ENCODE data around the gene LUC7L3.
"Not testable (repeated sequence)": the region's sequence is repeated elsewhere in the genome, so short reads cannot be mapped to it uniquely, and the experiment has no call there.

The LUC7L3 gene

DNA sequence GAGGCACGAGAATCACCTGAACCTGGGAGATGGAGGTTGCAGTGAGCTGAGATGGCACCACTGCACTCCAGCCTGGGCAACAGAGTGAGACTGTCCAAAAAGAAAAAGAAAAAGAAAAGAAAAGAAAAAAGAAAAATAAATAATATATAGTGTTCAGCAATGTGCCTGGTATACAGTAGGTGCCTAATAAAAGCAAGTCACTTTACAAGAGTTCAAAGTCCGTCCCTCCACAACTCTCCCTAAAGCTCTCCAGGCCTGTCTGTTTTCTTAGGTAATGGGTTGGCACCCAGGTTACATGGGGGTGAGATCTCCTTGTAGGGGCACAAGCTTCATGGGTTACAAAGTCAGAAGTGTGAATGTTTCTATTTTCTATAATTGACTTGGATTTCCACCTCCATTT lies 64.5 kb downstream of the LUC7L3 start:
- no peak for DNase-seq (ENCODE audit: low spot score)

DNA sequence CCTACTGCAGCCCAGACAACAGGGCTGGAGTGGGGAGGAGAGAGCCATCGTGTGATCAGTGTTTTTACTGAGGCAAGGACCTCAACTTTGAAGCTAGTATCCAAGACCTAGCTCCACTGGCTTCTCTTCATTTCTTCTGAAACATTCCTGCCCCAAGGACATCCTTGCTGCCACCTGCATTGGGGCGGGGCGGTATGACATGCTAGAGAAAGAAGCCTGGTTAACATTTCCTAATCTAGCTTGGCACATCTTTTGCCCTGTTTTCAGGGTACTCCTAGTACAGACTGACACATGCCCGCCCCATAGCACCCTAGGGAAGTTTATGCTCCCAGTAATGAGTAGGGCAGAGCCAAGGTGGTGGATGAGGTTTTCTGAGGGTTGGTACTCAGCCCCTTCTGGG lies 65.7 kb downstream of the LUC7L3 start:
- DNase-seq (ENCODE audit: low spot score) = no peak

DNA sequence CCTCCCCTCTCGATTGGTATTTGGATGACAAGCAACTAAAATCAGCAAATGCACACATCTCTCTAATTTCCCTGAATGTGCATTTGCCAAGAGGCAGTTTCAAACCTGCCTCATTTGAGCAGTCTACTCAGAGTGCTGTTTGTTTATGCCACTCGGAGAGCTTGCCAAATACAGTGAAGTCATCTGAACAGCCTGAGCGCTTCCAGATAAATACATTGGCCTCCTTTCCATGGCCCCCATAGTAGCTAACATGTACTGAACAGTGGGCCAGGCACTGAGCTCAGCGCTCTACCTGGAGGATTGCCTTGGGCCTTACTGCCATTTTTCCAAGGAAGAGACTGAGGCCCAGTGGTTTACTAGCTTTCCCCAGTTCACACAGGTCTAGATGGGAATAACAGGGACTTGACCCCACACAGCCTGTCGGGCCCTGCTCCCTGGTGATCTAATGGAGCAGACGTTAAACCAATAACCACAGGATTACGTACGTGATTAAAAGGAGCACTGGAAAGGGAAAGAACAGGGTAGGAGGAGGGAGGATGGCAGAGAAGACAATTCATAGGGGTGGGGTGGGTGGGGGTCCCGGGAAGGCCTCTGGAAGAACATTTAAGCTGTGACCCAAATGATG lies 66.7 kb downstream of the LUC7L3 start:
- DNase-seq (ENCODE audit: low spot score) = peak; percentile 56

DNA sequence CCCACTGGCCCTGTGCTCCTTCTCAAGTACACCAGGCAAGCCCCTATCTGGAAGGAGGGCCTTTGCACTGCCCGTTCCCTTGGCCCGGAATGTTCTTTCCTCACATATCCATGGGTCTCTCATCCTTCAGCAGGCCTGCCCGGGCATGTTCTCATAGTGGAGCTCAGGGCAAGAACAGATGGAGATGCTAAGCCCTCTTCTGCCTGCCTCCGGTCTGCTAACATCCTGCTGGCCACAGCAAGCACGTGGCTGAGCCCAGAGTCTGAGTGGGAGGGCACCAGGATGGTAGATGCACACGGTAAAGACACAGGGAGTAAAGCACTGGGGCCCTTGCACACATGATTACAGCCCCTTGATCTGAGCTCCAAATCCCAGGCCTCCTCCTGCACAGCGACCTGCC lies 67.7 kb downstream of the LUC7L3 start:
- DNase-seq (ENCODE audit: low spot score) = no peak

DNA sequence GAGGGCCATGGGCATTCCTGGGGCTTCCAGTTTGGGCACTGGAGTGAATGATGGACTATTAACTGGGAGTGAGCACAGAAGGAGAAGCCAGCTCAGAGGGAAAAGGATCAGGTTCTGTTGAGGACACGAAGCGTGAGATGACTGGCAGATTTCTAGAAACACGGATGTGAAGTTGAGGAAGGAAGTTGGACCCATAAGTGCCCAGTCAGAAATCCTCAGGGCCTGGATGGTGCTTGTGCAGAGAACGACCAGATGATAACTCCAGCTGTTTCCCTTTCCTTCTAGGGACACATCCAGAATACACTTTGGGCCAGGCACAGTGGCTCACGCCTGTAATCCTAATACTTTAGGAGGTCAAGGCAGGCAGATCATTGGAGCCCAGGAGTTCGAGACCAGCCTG lies 71.2 kb downstream of the LUC7L3 start:
- DNase-seq (ENCODE audit: low spot score) = no peak

DNA sequence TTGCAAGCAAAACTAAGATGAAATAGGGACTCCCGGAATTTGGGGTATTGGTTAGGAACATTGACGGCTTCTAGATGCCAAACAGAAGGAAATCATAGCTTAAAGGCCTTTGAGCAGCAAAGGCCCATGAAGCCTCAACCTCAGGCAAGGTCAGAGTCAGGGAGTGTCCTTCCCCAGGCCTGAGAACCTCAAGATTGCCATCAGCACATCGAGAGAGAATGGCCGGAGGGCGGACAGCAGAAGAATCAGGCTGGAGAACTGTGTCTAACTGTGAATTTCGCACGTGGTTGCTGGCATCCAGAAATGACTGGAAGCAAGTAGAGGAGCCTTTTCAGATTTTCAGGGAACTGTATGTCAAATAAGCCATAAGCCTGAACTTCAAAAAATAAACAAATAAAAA lies 72.7 kb downstream of the LUC7L3 start:
- DNase-seq (ENCODE audit: low spot score) = no peak

DNA sequence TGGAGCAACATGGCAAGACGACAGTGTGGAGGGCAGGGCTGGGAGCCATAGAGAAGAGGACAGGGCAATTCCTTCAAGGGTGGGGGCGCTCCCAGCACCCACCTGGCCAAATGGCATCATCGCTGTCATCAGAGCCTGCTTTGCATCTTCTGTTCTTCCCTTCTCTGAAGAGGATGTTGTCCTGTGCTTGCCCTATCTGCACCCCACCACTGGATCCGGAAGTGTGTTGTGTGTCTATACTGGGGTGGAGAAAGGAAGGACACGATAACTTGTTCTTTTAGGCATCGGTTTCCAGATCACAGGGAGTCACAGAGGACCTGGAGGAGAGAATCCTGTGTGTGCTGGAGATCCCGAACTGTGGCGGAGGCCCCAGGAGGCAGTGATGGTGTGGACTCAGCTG lies 73.6 kb downstream of the LUC7L3 start:
- DNase-seq (ENCODE audit: low spot score) = no peak

DNA sequence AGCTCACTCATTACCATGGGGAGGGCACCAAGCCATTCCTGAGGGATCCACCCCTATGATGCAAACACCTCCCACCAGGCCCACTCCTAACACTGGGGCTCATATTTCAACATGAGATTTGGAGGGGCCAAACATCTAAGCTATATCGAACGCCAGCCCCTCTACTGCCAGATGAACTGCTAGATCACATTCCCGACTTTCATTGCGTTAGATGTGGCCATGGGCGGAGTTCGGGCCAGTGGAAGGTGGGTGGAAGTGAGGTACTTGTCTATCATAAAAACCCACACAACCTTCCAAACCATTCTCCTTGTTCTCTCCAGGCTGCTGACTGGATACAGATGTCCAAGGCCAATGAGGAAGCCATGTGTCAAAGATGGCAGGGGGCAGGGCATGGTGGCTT lies 75.0 kb downstream of the LUC7L3 start:
- no peak for DNase-seq (ENCODE audit: low spot score)

DNA sequence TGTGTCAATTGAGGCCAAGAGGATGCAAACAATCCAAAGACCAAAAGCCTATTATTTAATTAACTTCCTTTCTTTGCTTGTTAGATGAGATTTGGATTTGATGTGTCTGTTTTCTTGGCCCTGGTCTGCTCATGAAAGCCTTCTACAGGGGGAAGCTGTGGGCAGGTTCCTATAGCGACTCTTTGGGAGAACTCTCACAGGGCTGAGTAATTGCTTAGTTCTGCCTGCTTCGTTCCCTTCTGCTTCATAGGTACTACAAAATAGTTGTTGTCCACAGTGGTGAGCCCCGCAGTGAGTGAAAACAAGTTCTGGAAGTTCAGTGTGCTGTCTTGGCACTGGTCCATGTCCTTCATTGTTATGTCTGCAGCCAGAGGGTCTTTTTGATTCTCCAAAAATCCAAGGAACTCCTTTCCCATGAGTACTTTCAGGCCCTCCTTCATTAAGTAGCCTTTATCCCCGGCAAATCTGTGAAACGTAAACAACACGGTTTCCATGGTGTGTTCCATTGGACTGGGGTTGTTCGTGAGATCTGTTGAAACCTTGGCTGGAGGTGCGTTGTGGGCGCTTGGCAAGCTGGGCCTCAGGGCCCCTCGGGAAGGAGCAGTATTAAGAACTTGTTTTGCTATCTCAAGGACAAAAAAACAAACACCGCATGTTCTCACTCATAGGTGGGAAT lies 77.9 kb downstream of the LUC7L3 start:
- no peak for DNase-seq (ENCODE audit: low spot score)

DNA sequence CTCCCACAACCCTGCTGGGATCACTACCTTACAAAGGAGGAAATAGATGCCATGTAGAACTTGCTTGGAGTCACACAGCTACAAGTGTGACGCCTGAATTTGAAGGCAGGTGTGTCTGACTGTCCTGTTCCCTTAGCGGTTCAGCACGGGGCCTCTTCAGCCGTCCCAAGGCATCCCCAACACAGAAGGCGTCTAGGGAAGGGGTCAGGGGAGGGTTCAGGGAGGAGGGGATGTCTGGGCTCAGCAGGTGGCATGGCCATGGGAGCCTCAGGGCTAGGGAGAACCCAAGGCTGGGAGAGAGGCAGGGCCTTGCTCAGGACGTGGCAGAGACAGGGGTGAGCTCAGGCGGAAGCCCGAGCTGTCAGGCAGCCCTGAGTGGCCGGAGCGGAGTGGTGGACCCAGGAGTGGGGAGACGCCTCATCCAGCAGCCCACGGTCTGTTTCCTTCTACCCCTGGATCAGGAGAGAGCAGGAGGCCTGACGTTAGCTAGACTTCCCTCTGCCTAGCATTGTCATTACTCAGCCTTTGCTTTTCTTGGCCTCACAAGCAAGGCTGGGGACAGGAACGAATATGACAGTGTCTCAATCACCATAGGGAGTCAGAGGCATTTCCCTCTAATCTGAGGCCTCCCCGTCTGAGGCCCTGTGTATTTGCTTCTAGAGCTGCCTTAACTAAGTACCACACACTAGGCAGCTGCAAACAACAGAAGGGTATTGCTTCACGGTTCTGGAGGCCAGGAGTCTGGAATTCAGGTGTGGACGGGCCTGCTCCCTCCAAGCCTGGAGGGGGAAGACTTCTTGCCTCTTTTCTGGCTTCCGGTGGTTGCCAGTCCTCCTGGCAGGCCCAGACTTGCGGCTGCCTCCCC lies 79.3 kb downstream of the LUC7L3 start:
- no peak for DNase-seq (ENCODE audit: low spot score)

DNA sequence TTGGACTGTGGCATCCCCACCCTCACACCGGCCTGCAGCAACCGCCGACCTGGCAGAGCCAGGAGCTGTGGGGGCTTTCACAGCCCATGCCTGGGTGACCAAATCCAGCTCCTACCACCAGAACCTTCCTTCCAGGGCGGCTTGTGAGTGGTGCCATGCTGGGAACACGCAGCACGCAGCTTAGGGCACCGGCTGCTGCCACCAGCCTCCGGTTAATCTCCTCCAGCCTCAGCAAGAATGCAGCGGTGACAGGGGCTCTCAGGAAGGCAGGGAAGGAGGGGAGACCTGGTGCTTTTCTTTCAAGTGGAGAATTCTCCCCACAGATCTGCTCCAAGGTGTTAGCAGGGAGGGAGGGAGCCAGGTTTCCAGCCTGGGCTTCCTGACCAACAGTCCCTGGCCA lies 80.2 kb downstream of the LUC7L3 start:
- no peak for DNase-seq (ENCODE audit: low spot score)

DNA sequence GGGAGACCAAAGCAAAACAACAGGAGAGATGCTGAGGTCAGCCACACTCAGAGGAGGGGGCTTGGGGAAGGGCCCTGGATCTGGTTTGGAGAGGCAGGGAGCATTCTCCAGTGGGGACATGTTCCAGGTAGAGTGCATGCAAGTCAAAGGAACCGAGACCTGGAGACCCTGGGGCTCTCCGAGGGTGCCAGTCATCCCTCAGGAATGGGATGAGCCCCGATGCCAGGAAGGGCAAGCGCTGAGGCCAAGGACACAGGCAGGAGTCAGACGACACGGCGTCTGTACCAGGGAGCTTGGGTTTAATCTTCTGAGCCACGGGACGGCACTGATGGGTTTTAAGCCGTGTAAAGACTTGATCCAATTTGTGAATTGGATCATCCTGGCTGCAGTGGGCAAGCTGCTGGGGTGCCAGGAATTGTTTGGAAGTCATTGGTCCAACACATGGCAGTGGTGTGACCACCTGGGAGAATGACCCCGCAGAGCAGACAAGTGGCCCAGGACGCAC lies 80.8 kb downstream of the LUC7L3 start:
- no peak for DNase-seq (ENCODE audit: low spot score)

DNA sequence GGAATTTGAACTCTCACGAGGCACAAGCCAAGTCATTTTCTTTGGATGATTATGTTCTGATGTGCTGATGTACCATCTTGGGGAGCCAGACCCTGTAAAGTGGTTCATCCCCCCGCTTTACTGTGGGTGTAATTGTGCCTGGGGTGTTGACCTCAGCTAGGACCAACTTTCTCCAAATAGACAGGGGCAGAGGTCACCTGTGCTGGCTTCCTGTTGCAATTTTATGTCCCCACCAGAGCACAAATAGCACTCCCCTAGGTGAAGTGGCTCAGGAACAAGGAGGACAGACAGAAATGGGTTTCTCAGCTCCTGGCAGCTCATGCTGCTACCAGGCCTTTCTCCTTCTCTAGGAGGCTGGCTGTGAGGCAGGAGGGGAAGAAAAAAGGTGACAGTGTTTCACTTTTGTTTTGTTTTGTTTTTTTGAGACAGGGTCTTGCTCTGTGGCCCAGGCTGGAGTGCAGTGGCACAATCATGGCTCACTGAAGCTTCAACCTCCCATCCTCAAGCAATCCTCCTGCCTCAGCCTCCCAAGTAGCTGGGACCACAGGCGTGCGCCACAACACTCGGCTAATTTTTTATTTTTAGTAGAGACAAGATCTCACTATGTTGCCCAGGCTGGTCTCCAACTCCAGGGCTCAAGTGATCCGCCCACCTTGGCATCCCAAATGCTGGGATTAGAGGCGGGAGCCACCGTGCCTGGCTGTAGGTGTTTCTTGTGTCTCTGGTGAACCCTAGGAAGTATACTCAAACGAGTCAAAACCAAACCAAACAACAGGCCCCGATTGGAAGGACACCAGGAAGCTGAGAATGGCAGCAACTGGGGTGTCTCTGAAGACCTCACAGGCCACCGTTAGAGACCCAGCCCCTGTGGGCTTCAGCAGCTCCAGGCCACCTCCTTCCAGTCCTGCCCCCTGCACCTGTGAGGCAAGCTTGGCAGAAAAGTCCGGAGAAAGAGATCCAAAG lies 83.5 kb downstream of the LUC7L3 start:
- no peak for DNase-seq (ENCODE audit: low spot score)

DNA sequence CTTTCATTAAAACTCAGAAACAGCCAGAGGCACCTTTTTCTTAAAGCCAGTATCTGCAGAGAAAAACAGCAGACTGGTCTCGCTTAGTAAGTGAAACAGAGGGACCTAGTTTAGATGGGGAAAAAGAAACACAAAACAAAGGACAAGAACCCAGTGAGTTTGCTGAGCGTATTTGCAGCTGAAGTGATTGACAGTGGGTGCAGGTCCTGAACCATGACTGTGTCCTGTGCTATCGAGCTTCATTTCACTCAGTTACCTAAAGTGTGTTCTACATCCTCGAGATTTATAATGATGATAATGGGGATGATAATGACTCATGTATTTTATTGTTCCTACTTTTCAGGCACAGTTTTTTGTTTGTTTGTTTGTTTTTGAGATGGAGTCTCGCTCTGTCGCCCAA lies 84.3 kb downstream of the LUC7L3 start:
- no peak for DNase-seq (ENCODE audit: low spot score)

DNA sequence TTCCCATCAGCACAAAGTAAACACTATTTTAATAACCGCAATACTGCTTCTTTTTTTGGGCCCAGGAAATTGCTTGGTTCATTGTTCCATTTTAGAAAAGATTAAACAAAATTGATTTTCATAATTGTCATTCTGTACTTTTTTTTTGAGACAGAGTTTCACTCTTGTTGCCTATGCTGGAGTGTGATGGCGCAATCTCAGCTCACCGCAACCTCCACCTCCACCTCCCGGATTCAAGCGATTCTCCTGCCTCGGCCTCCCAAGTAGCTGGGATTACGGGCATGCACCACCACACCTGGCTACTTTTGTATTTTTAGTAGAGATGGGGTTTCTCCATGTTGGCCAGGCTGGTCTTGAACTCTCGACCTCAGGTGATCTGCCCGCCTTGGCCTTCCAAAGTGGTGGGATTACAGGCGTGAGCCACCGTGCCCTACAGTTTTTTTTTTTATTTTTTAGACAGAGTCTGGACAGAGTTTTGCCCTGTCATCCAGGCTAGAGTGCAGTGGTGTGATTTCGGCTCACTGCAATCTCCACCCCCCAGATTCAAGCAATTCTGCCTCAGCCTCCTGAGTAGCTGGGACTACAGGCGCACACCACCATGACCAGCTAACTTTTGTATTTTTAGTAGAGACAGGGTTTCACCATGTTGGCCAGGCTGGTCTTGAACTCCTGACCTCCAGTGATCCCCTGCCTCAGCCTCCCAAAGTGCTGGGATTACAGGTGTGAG lies 85.5 kb downstream of the LUC7L3 start:
- DNase-seq (ENCODE audit: low spot score) = not testable (repeated sequence)

DNA sequence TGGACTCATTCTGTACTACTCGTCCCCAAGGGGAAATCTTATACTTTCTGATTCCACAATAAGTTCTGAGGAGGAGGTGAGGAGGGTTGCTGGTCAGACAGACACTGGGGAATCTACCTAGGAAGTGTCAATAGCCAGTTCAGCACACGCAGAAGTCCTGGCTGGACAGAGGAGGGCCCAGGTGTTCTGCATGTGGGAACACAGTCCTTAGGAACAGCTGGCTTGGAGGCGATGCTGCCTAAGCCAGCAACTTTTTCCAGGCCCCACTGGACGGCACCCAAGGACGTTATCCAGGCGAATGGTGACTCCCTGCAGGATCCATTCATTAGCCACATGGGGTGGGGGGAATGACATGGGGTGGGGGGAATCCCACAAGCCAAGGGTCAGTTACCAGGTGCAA lies 86.1 kb downstream of the LUC7L3 start:
- no peak for DNase-seq (ENCODE audit: low spot score)
